ENCODE data around the gene XIRP1. TPM values are rescaled to one million over a fixed set of nuclear protein-coding genes. Genes with fewer than 3 reads are reported as not detected.

XIRP1 gene
- total and polyA plus RNA-seq, 7 donors, result 0.25 to 1.2 (median 0.62) TPM; not detected in 3

GRCh38 chr3:39149498-39150147, 42.8 kb downstream of the XIRP1 start:
- intact Hi-C loops (cut with DNase I), result no loop called here
- WGBS, 2 donors, result 70 to 83% methylated on average over 3 of the region's 3 CpGs
- Histone ChIP-seq H3K36me3 (peaks cover 3 to 20% (median 6%) of the 10 kb centered on the region in 4 donors), H3K27ac (peak overlapping the region; percentile 97 to 100 (median 100)), H3K4me1 (peaks cover 0 to 83% (median 77%) of the 10 kb centered on the region in 4 donors), H3K27me3 (no peaks in the 10 kb centered on the region), H3K4me3 (peak overlapping the region in 1 of 4 donors; percentile 100), H3K9me3 (no peaks in the 10 kb centered on the region)
- no peak for DNase-seq
- TF ChIP-seq EP300 (IDR thresholded peaks at IDR 0.05), result no peak

GRCh38 chr3:39149059-39149455, 43.3 kb downstream of the XIRP1 start:
- TF ChIP-seq POLR2A (IDR thresholded peaks at IDR 0.05), result no peak
- TF ChIP-seq CTCF (IDR thresholded peaks at IDR 0.05), result no peak
- no peak for TF ChIP-seq POLR2AphosphoS5 (IDR thresholded peaks at IDR 0.05)
- no peak for TF ChIP-seq EP300 (IDR thresholded peaks at IDR 0.05)
- Histone ChIP-seq H3K9me3 (no peaks in the 10 kb centered on the region), H3K27me3 (no peaks in the 10 kb centered on the region), H3K27ac (peak overlapping the region; percentile 97 to 100 (median 100)), H3K36me3 (peaks cover 4 to 26% (median 12%) of the 10 kb centered on the region in 4 donors), H3K4me1 (peaks cover 0 to 79% (median 73%) of the 10 kb centered on the region in 4 donors), H3K4me3 (peak overlapping the region in 1 of 4 donors; percentile 100)
- intact Hi-C loops (cut with DNase I), result no loop called here
- WGBS, 2 donors, result 63 to 77% methylated on average over 4 of the region's 4 CpGs
- DNase-seq, result no peak

- peaks cover 9 to 31% (median 16%) of the 10 kb centered on the region in 4 donors for H3K36me3 ChIP-seq
- H3K27ac ChIP-seq, result peak overlapping the region; percentile 97 to 100 (median 100)
- intact Hi-C loops (cut with DNase I), result no loop called here
- DNase-seq, result no peak
- H3K27me3 ChIP-seq, result no peaks in the 10 kb centered on the region
- 40 to 58% methylated on average over 9 of the region's 9 CpGs for WGBS, 2 donors
- H3K4me1 ChIP-seq, result peaks cover 0 to 74% (median 68%) of the 10 kb centered on the region in 4 donors
- peak overlapping the region in 1 of 4 donors; percentile 32 for H3K4me3 ChIP-seq
- H3K9me3 ChIP-seq, result no peaks in the 10 kb centered on the region
- TF ChIP-seq CTCF (IDR thresholded peaks at IDR 0.05) (no peak), POLR2A (IDR thresholded peaks at IDR 0.05) (no peak), EP300 (IDR thresholded peaks at IDR 0.05) (no peak), POLR2AphosphoS5 (IDR thresholded peaks at IDR 0.05) (no peak)
Measured at GRCh38 chr3:39148435-39149058, 43.8 kb downstream of the XIRP1 start.

- peaks cover 16 to 38% (median 23%) of the 10 kb centered on the region in 4 donors for H3K36me3 ChIP-seq
- no peak for DNase-seq
- peaks cover 0 to 73% (median 68%) of the 10 kb centered on the region in 4 donors for H3K4me1 ChIP-seq
- peak overlapping the region; percentile 97 to 100 (median 100) for H3K27ac ChIP-seq
- 21 to 55% methylated on average over 9 of the region's 9 CpGs for WGBS, 2 donors
- H3K9me3 ChIP-seq, result no peaks in the 10 kb centered on the region
- peak overlapping the region in 2 of 4 donors; percentile 18 to 32 for H3K4me3 ChIP-seq
- intact Hi-C loops (cut with DNase I), result no loop called here
- TF ChIP-seq EP300 (IDR thresholded peaks at IDR 0.05), result no peak
- no peak for TF ChIP-seq POLR2AphosphoS5 (IDR thresholded peaks at IDR 0.05)
- TF ChIP-seq CTCF (IDR thresholded peaks at IDR 0.05), result no peak
- TF ChIP-seq POLR2A (IDR thresholded peaks at IDR 0.05), result no peak
- H3K27me3 ChIP-seq, result no peaks in the 10 kb centered on the region
Measured at GRCh38 chr3:39147711-39148434, 44.5 kb downstream of the XIRP1 start.
